ENCODE measurements around the gene CLTCL1.

DNA sequence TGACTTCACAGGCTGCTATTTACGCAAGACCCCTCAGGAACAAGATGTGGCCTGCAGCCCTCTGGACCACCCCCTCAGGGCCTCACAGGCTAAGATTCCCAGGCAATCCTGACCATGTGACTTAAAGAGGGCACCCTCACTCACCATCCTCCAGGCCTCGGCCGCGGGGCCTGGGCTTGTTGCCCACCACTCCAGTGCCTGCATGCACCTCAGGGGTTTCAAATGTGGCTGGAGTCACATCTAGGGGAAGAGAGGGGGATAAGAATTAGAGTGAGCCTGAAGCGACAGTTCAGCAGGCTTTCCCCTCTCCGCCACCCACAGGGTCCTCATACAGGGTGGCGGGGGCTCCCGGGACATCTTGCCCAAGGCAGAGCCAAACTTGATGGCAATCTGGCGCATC lies 149.1 kb downstream of the CLTCL1 start:
- TF ChIP-seq CTCF (IDR thresholded peaks at IDR 0.05) (no peak), POLR2A (IDR thresholded peaks at IDR 0.05) (no peak)
